Prostate gland (tissue), 2 donors: ENCODE data around the gene KCNQ1. TPM values are rescaled to one million over a fixed set of nuclear protein-coding genes. Genes with fewer than 3 reads are reported as not detected.
A peak's percentile ranks its signal among the peaks of the same experiment; 100 is the strongest.

ENCODE experiments used
- DNase-seq: peaks from one replicate; pipeline ENCODE4 v3.0.0-alpha.2; 2019; ENCODE audit warnings: low spot score
- H3K27ac ChIP-seq, 2 donors: fragments of 200-600 bp; sonication (generic); 2 replicates each; pipeline ENCODE4 v1.5.1; 2017 to 2019
- H3K27me3 ChIP-seq: fragments of 200-600 bp; sonication (generic); replicated peaks from 2 replicates; pipeline ENCODE4 v1.5.1; 2019; ENCODE audit not compliant: insufficient read depth
- H3K36me3 ChIP-seq, 2 donors: fragments of 200-600 bp; sonication (generic); 1 replicate in 1 of 2; 2 replicates in 1 of 2; pipeline versions ENCODE4 v1.5.1 to v1.8.1; 2017 to 2019
- H3K4me1 ChIP-seq: fragments of 200-600 bp; sonication (generic); replicated peaks from 2 replicates; pipeline ENCODE4 v1.5.1; 2019
- H3K4me3 ChIP-seq, 2 donors: fragments of 200-600 bp; sonication (generic); 2 replicates each; pipeline ENCODE4 v1.5.1; 2017 to 2019
- H3K9me3 ChIP-seq: fragments of 200-600 bp; sonication (generic); 2 replicates; pipeline ENCODE4 v1.5.1; 2017
- CTCF ChIP-seq, 4 experiments: fragments of 200-600 bp in 2 of 4; fragments of 450-650 bp in 2 of 4; sonication (generic) in 2 of 4; IDR thresholded peaks; 1 replicate in 3 of 4; 2 replicates in 1 of 4; pipeline ENCODE4 v1.5.1; 2016 to 2019; ENCODE audit warnings: antibody characterized with exemption in 4 of 4, mild to moderate bottlenecking in 2 of 4, moderate library complexity in 2 of 4
- POLR2A ChIP-seq: fragments of 450-650 bp; IDR thresholded peaks from one replicate; pipeline ENCODE4 v1.6.1; 2016; ENCODE audit warnings: antibody characterized with exemption, mild to moderate bottlenecking
- POLR2AphosphoS5 ChIP-seq: sonication (generic); formaldehyde crosslinking; IDR thresholded peaks from one replicate; pipeline ENCODE4 v1.6.1; 2017; ENCODE audit warnings: antibody characterized with exemption
- WGBS: methylation state at CpG from one replicate; pipeline ENCODE4 v1.1.5; 2018; 5-methylcytosine and 5-hydroxymethylcytosine counted together
- intact Hi-C: fragments of 100-400 bp; cut with DNase I; formaldehyde crosslinking; loops from one replicate; pipeline ENCODE4 v1.14.2; 2022
- total RNA-seq, 2 donors: library from RNA; depleted of rRNA; stranded (reverse); fragments of >200 nt; gene quantifications; one replicate each; pipeline ENCODE4 v1.1.0, GENCODE V29; 2016

The KCNQ1 gene
- total RNA-seq, 2 donors from 2014 or later: 10.0 to 33.8 TPM

- Histone ChIP-seq H3K9me3 (no peaks in the 10 kb centered on the region), H3K27me3 (no peaks in the 10 kb centered on the region), H3K36me3 (no peaks in the 10 kb centered on the region), H3K27ac (no peak overlapping the region), H3K4me1 (no peaks in the 10 kb centered on the region), H3K4me3 (no peak overlapping the region)
- intact Hi-C loops: loop anchor here (5.0 kb wide), 1 partner anchor 460 kb away; the partner anchor contains the start of gene CDKN1C
- TF ChIP-seq POLR2AphosphoS5 (no peak), POLR2A (no peak), CTCF (IDR thresholded peaks at IDR 0.05) (no peak)
- no peak for DNase-seq
- 78% methylated on average over 14 of the region's 14 CpGs for WGBS
Observed at GRCh38 chr11:2426826-2427521, 17.8 kb upstream of the KCNQ1 start.

GRCh38 chr11:2427721-2428321, 17.0 kb upstream of the KCNQ1 start:
- Histone ChIP-seq H3K36me3 (no peaks in the 10 kb centered on the region), H3K27ac (no peak overlapping the region), H3K9me3 (no peaks in the 10 kb centered on the region), H3K27me3 (no peaks in the 10 kb centered on the region), H3K4me1 (no peaks in the 10 kb centered on the region), H3K4me3 (no peak overlapping the region)
- intact Hi-C loops: loop anchor here (2.0 to 5.0 kb wide), 2 partner anchors 103 to 459 kb away; partner anchors contain the start of gene CDKN1C
- no peak for TF ChIP-seq CTCF (IDR thresholded peaks at IDR 0.05)
- no peak for TF ChIP-seq POLR2A
- no peak for DNase-seq
- 80% methylated on average over 12 of the region's 12 CpGs for WGBS

- Histone ChIP-seq H3K9me3 (no peaks in the 10 kb centered on the region), H3K27me3 (no peaks in the 10 kb centered on the region), H3K4me3 (no peak overlapping the region), H3K36me3 (no peaks in the 10 kb centered on the region), H3K27ac (no peak overlapping the region), H3K4me1 (no peaks in the 10 kb centered on the region)
- WGBS: 64% methylated on average over 8 of the region's 8 CpGs
- no peak for TF ChIP-seq POLR2AphosphoS5
- no peak for TF ChIP-seq POLR2A
- TF ChIP-seq CTCF (IDR thresholded peaks at IDR 0.05): peak; percentile 93 to 98 (median 98)
- intact Hi-C loops: loop anchor here (2.0 to 5.0 kb wide), 2 partner anchors 102 to 459 kb away; partner anchors contain the start of gene CDKN1C
- DNase-seq: peak; percentile 77
Observed at GRCh38 chr11:2428322-2428795, 16.4 kb upstream of the KCNQ1 start.

DNA sequence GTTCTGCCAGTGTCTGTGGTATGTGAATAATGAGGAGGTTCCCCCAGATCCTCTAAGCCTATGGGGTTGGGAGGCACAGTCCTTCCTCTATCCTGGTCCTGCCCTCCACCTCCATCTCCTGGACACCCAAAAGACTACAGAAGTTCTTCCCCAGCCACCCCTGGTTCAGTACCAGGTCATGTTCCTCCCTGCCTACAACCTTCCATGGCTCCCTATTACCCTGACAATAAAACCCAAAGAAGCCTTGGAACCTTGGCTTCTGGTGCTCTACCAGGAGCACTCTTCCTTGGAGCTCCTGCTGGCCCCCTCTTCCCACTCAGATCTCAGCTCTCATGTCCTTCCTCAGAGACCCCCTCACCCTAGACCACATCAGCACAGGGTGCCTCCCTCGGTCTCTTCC, 13.4 kb upstream of the KCNQ1 start:
- no peak overlapping the region for H3K4me3 ChIP-seq
- DNase-seq: no peak
- intact Hi-C loops: no loop called here
- H3K27ac ChIP-seq: no peak overlapping the region
- H3K27me3 ChIP-seq: no peaks in the 10 kb centered on the region
- H3K4me1 ChIP-seq: no peaks in the 10 kb centered on the region
- 87% methylated on average over 1 of the region's 1 CpG for WGBS
- H3K9me3 ChIP-seq: no peaks in the 10 kb centered on the region
- no peaks in the 10 kb centered on the region for H3K36me3 ChIP-seq
- TF ChIP-seq POLR2AphosphoS5: no peak
- TF ChIP-seq CTCF (IDR thresholded peaks at IDR 0.05): no peak
- no peak for TF ChIP-seq POLR2A
